Activated effector memory CD4-positive, alpha-beta T cell treated with Interleukin-2 at 50 U/mL for 16 hours (primary cell): ENCODE results near the gene KHDRBS2.

Experiments
- DNase-seq: peaks from one replicate; pipeline ENCODE4 v3.0.0-alpha.2; 2020

The KHDRBS2 gene

DNA sequence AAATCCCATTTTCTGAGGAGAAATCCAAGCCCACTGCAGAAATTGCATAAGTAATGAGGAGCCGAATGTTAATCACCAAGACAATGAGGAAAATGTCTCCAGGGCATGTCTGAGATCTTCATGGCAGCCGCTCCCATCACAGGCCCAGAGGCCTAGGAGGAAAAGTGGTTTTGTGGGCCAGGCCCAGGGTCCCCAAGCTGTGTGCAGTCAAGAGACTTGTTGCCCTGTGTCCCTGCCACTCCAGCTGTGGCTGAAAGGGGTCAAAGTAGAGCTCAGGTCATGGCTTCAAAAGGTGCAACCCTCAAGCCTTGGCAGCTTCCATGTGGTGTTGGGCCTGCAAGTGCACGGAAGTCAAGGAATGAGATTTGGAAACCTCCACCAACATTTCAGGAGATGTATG lies 276.6 kb downstream of the KHDRBS2 start:
- no peak for DNase-seq

DNA sequence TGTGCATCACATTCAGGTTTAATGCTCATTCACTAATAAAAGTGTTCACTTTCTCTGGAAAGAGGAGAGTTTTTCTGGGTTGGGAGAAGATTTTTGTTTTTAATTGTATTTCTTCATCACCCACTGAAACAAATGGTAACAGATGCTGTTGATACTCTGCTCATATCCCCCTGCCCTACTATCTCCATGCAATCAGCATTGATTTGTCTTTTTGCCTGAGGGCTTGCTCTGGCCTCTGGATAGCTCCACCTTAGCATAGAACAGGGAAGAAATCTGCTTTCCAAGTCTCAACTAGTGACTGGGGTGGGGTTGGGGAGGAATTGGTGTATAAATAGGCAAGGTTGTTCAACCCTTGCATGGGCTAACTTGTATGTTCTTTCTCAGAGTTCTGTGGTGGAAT lies 296.4 kb downstream of the KHDRBS2 start:
- DNase-seq = no peak

DNA sequence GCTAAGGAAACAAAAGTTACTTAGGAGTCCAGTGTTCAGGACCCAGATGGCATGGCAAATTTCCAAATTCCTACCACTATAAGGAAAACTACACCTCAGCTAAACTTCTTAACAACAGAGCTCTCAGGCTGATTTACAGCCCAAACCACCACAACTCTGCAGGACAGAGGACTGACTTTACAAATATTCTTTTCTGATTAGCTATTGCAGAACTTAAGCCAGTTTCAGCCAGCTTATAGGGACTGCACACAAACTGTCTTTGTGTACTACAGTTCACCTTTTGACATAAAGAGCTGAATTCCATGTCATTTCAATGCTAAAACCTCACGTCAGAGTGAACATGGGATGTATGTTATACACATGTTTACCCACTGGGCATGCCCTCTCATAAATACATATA lies 305.4 kb downstream of the KHDRBS2 start:
- DNase-seq = no peak

DNA sequence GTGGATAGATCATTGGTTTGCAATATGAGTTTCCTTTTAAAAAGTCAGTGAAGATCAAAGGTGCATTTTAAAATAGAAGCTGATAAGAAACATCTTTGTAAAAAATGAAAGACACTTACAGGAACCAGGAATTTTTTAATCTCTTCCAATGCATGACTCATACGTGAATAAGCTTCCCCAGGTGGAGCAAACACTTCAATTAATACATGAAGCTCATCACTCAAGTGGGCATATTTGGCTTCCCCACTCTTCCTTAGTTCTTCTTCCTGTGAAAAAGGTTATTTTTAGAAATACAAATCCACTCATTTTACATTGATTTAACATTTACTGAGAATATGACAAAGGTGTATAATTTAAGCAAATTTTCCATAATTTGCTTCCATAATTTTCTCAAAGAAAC lies 308.1 kb downstream of the KHDRBS2 start:
- DNase-seq = no peak

DNA sequence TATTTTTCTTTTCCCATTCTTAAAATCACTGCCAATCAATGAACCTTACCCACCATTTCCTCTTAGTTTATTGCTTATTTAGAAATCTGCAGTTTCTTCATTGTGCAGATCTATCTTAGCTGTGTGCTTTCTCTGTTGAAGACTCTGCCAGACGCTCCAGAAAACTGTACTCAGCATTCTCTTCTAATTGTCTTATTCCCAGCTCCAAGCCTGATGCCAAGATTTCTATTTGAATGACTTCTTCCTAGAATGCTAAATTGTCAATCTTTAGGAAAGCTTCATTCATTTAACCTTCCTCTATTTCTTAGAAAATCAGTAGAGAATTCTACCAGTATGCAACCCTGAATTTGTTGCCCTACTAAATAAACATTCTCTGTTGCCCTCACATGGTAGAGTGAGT lies 308.9 kb downstream of the KHDRBS2 start:
- no peak for DNase-seq

DNA sequence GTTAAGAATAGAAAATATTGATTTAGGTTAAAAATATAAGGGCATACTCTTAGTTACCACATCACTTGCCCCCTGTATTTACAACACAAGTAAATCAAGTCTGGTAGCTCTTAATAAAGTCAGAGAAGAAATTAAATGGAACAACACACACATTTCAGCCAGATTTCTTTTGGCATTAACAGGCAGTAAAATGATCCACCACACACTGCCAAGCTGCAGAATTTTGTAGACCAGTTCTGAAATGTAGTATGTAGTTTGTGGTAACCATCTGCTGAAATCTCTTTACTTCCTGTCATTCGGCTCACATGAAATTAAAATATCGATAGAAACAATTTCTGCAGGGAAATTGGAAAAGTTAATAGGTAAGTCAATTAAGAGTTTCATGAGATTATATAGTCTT lies 326.8 kb downstream of the KHDRBS2 start:
- DNase-seq = no peak

DNA sequence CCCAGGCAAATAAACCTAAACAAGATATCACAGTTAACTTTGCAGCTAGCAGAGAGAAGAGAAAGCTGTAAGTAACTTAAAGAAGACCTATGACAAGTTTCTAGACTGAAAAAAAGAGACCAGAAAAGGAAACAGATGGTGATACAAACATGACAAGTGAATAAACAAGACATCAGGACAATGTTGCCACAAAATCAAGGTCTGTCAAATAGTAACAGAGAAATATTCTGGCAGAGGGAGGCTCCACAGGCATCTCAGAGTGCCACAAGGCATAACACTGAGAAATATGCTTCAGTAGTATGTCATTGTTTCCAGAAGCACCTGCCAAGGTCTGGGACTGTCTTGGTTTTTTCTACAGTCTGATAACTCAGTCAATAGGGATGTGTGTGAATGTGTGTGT lies 332.2 kb downstream of the KHDRBS2 start:
- no peak for DNase-seq

DNA sequence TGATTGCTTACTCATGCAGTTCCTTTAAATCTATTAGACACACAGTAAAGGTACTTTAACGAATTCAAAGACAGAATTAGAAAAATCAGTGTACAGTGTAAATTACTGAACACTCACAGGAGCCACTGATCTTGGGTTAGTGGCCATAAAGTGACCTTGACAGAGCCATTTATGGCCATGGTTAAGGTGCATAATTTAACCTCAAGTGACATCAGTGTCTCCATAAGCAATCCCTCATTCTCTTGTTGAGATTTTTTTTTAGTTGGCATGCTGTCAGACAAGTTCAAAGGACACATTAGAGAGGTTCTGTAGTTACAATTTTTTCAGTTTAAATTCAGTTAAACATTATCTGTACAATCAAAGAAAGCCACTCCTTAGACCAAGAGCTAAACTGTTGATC lies 334.4 kb downstream of the KHDRBS2 start:
- no peak for DNase-seq

DNA sequence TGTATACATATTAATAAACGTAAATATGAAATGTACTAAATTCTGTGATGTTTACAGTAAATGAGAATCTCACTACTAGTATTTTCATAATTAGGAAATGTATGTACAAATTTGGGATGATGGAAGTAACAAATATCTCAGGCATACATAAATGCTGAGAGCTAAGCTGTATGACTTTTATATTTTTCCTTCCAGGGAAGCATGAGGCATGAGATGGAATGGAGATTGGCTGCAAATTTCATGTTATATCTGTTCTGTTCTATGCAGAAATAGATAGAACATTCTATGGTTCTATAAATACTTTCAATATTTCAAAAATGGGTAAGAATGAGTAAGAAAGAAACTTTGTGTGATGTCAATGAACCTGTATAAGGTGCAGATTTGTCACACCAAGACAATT lies 335.2 kb downstream of the KHDRBS2 start:
- no peak for DNase-seq

DNA sequence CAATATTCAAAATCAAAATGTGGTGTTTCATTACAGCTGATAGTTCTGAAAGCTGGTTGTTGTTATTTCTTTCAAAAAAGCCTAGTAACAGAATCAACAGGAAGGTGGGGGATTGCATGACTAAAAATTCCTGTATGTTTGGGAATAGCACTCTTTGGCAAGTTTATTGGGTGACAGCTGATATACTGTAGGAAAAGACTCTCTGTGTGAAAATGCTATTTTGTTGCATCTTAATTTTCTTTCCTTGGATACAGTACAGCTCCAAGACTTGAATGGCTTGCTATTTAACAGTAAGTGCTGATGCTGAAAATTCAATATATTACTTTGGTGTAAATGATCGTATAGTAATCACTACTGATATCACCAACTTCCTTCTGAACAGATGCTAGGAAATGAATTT lies 336.1 kb downstream of the KHDRBS2 start:
- DNase-seq = no peak

DNA sequence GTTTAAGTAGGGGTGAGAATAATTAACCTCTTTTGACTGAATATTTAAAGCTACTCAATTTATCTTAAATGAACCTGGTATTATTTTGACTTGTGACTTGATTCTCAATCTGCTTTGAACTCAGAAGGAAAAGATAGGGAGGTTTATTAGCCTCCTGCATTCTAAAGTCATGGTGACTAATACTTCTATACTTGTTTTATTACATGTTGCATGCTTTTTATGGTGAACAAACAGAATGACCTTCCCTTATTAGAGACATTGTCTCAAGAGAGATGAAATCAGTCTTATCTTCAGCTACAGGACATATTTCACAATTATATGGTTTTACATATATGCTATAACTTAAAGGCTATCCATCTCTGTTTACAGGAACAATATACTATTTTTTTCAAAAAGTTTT lies 336.9 kb downstream of the KHDRBS2 start:
- DNase-seq = no peak

DNA sequence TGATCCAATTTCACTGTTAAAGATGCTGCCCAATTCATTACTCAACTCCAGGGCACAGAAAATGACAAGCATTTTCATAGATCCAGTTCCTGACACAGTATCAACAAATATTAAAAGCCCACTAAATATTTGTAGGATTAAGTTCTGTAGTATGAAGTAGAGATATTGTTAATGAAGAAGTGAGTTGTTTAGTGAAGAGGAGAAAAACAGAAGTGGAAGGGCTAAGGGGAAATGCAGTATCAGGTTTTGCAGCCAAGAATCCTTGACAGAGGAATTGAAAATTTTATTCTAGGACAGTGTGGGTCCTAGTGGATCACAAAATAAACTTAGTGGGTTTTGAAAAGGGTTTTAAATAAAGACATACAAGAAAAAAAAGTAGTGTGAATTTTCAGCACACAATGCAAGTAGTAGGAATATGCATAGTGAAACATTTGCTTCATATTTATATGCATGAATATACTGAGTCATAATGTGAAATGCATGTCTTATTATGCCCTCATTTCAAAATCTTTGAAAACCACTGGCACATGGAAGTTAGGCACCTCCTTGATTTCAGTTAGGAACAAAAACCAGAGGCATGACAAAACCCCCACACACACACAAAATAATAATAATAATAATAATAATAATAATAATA lies 338.6 kb downstream of the KHDRBS2 start:
- no peak for DNase-seq

DNA sequence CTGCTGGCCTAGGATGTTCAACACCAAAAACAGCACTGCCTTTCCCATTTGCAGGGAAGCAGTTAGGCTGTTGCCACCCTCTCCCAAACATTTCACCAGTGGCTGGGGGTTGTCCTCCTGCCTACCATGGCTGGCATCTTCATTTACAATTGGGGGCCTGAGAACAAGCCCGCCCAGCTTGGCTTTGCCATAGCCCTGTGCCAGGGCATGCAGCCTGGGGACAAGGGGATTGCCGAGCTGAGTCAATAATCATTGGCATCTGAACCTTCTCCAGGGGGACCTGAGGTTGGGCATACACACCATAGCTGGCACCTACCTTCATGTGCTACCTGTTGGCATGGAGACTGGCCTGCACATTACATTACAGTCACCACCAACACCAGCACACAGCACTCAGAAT lies 345.1 kb downstream of the KHDRBS2 start:
- no peak for DNase-seq

DNA sequence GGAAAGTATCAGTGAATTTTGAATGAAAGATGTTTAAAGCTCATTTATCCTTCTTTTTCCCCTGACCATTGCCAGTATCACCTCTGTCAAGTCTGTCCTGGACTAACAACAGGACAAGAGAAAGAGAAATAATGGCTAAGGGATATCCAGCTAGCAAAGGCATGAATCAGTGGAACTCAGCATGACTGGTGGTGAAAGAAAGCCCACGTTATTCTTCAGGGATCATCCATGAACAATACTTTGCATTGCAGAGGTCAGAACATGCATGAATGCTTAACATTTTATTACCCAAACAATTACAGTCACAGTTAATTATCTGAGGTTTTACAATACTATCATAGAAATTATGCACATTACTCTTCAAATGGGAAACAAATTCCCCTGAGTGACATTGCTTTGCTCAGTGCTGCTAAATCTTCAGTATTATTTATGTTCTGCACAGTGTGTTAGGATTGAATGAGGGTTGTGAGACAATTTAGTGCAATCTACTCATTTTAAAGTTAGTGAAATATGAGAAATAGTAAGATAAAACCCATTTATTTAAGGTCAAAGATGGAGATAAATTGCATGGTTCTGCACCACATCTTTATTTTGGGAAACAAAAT lies 350.7 kb downstream of the KHDRBS2 start:
- no peak for DNase-seq

DNA sequence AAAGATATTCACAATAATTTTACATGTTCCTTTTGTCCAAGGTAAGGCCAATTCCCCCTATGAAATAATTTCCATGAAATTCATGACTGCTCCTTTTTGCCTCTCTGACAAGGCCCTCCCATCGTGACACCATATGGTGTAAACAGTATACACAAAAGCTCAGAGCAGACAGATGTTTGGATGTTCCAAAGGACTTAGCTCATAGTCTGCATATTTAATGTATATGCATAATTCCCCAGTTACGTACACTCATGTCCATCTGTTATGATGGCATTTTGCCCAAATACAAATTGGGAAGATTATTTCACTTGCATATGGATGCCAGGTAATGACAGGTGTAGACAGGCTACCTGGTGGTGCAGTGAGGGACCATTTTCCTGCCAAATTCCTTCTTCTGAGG lies 376.5 kb downstream of the KHDRBS2 start:
- no peak for DNase-seq

DNA sequence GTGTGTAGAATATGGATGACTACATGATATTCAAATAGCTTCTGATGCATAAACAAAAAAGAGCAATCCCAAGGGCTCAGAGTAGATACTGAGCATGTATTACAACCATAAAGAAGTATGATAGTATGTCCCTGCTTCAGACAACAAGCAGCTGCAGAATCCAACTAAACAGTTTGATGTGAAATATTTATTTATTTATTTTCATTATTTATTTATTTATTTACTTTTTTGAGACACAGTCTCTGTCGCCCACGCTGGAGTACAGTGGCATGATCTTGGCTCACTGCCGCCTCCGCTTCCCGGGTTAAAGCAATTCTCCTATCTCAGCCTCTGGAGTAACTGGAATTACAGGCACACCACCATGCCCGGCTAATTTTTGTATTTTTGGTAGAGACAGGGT lies 384.3 kb downstream of the KHDRBS2 start:
- DNase-seq = no peak

DNA sequence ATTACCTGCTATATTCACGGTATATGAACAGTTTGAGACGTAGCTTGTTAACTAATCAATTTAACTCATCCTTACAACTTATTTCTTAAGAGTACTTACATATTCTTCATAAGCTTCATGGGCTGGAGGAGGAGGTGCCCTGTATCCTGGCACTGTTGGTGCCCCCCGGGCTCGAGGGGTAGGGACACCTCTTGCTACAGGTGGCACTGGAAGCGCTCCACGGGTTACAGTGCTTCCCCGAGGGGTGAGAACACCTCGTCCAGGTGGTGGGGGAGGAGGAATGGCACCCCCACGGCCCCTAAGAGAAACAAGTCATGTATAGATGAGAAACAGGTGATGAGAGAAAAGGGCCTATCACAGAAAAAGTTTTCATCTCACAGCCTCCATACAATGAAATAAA lies 391.5 kb downstream of the KHDRBS2 start:
- no peak for DNase-seq

DNA sequence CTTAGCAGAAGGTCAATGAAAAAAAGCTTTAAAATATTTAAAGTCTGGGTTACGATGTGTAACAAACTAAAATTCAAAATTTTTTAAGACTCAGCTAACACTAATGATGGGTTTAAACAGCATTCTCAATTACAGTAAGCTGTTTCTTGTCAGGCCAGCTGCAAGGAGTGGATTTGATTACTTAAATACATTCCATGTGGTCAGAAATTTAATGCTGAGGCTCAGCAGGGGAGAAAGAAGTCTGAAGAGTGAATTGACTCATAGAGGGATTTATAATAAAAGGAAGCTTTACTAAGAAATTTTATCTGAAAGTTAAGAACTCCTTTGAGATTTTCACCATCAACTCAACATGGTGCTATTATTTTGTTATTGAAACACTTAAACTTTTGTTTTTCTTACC lies 398.6 kb downstream of the KHDRBS2 start:
- DNase-seq = no peak

DNA sequence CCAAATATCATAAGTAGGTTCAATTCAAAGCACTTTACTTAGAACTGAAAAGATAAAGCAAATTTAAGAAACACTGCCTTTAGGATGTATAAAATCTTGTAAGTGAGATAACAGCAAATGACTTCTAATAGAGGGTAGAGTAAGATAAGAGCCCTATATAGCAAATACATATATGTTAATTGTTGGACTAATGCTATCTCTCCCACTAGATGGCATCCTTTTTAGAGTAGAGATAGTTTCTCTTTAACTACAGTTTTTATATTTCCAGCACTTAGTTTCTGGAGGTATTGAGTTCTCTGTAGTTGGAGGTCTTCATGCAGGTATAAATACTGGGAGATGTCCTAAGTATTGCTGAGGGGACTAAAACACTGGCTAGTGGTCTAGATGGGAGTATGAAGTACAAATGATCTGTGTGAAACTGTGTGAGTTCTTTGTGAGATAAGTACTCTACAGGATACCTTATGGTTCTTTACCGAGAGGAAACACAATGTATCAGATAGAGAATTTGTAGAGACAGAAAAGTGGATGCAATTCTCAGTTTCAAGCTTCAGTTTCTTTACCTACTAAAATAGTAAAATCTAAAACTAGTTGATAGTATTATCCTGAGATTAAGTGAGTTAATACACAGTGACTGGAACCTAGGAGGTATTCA lies 399.3 kb downstream of the KHDRBS2 start:
- no peak for DNase-seq

DNA sequence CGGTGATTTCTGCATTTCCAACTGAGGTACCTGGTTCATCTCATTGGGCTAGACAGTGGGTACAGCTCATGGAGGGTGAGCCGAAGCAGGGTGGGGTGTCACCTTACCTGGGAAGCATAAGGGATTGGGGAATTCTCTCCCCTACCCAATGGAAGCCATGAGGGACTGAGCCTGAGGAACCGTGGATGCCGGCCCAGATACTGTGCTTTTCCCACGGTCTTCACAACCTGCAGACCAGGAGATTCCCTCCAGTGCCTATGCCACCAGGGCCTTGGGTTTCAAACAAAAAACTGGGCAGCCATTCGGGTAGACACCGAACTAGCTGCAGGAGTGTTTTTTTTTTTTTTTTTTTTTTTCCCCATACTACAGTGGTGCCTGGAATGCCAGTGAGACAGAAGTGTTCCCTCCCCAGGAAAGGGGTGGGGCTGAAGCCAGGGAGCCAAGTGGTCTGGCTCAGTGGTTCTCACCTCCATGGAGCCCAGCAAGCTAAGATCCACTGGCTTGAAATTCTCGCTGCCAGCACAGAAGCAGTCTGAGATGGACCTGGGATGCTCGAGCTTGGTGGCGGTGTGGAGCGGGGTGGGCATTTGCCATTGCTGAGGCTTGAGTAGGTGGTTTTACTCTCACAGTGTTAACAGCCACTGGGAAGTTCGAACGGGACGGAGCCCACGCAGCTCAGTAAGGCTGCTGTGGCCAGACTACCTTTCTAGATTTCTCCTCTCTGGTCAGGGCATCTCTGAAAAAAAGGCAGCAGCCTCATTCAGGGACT lies 416.2 kb downstream of the KHDRBS2 start:
- DNase-seq = no peak

DNA sequence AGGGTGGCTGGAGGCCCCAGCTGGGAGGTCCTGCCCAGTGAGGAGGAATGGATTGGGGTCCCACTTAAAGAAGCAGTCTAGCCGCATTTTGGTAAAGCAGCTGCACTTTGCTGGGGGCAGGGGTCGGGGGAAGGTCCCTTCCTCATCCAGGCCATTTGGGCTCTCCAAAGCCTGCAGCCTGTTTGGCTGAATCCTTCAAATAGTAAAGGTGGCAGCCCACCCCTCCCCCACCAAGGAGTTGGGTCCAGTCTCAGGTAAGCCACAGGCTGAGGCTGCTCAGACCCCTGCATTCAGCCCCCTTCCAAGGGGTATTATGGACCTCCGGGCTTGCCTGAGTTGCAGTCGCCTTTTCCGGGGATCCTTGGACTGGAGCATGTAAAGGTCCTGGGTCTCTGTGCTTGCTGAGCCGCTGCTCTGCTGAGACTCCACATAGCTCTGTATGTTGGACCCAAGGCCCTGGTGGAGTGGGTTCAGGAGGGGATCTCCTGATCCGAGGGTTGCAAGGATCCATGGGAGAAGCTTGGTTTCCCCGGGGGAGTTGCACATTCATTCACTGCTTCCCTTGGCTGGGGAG lies 417.4 kb downstream of the KHDRBS2 start:
- no peak for DNase-seq

DNA sequence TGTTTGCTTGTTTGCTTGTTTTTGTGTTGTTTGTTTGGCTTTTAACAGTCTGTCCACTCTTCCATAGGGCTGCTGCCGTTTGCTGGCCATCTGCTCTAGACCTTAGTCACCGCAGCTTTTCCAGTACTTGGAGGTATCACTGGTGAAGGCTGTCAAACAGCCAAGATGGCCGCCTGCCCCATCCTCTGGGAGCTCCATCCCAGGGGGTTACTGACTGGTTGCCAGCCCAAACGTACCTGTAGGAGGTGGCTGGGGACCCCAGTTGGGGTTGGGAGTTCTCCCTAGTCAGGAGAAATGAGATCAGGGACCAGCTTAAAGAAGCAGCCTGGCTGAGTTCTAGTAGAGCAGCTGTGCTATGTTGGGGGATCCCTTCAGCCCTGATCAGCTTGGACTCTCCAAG lies 418.4 kb downstream of the KHDRBS2 start:
- DNase-seq = no peak

DNA sequence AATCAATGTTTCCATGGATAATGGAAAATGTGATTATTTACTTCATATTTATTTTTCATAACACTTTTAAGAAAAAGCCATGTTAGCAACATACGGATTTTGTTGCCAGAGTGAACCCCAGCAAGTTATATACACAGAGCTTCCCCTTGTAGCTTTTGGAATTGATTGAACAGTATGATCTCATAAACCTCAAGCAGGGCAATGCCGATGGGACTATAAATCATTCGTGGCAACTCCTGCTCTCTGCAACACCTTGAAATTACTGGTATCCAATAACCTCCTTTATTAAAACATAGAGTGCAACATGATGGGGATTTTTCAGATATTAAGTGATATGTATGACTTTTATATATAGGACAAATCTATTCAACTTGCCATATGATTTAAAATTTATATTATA lies 428.5 kb downstream of the KHDRBS2 start:
- DNase-seq = no peak

DNA sequence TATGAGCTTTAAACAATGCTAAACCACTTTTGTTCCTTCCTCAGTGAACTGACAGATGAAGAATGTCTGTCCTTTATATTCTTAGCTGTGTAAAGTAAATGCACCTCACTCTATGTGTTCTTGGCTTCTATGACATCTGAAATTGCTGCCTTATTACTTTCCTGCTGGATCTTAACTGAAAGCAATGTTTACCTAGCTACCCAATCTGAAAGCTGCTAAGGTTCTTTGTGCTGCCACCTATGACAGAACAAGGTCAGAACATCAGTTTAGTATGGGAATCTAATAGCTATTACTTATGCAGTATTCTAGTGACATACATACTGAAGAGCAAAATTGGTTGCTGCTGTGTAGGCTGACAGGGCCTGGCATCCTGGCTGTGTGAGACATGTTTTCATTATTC lies 444.1 kb downstream of the KHDRBS2 start:
- DNase-seq = no peak
